ENCODE results near the gene AHCTF1. TPM values are rescaled to one million over a fixed set of nuclear protein-coding genes. Genes with fewer than 3 reads are reported as not detected.

The AHCTF1 gene
- total RNA-seq, 1 experiment from 2014 or later: 46.4 TPM

DNA sequence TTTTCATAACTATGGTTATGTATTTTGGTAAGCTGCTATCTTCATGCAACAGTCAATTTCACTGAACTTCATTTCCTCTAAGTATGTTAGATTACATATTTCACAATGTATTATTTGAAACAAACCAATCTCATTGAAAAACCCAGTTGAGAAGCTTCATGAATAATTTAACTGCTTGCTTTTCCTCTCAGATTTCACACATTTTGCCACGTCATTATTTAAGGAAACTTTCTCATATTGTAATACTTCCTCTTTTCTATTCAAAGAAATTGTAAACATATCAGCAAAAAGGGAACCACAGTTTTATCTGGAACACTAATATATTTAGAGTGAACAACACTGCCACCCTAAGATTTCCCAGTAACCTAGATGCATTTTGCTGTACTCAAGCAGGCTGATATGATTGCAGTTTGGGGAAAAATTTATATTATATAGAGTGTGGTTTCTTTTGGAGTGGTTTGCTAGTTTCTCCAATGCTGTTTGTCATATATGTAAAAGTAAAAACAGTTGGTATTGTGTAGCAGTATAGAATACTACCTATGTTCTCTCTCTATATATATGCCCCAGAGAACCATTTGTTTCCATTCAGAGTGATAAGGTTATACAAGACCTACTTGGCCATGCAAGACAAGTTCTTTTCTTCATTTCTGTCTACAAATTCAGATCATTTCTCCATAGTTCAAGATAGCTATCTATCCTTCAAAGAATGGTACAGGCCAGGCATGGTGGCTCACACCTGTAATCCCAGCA lies 28.4 kb upstream of the AHCTF1 start:
- no peaks in the 10 kb centered on the region for H3K27me3 Mint-ChIP-seq (ENCODE audit: low read depth)
- peaks cover 9% of the 10 kb centered on the region for H3K9me3 Mint-ChIP-seq
- ChIA-PET POLR2A (interaction anchor here (0.9 kb wide), 1 partner anchor 10 kb away, joined by 3 read pairs; no protein-coding TSS in a partner anchor), CTCF (interaction anchor here (2.6 kb wide), 1 partner anchor 12 kb away, joined by 8 read pairs; no protein-coding TSS in a partner anchor)
- peaks cover 59% of the 10 kb centered on the region for H3K36me3 Mint-ChIP-seq
- no peak overlapping the region for H3K4me3 Mint-ChIP-seq
- no peak overlapping the region for H3K27ac Mint-ChIP-seq
- TF ChIP-seq, protein P1, sequence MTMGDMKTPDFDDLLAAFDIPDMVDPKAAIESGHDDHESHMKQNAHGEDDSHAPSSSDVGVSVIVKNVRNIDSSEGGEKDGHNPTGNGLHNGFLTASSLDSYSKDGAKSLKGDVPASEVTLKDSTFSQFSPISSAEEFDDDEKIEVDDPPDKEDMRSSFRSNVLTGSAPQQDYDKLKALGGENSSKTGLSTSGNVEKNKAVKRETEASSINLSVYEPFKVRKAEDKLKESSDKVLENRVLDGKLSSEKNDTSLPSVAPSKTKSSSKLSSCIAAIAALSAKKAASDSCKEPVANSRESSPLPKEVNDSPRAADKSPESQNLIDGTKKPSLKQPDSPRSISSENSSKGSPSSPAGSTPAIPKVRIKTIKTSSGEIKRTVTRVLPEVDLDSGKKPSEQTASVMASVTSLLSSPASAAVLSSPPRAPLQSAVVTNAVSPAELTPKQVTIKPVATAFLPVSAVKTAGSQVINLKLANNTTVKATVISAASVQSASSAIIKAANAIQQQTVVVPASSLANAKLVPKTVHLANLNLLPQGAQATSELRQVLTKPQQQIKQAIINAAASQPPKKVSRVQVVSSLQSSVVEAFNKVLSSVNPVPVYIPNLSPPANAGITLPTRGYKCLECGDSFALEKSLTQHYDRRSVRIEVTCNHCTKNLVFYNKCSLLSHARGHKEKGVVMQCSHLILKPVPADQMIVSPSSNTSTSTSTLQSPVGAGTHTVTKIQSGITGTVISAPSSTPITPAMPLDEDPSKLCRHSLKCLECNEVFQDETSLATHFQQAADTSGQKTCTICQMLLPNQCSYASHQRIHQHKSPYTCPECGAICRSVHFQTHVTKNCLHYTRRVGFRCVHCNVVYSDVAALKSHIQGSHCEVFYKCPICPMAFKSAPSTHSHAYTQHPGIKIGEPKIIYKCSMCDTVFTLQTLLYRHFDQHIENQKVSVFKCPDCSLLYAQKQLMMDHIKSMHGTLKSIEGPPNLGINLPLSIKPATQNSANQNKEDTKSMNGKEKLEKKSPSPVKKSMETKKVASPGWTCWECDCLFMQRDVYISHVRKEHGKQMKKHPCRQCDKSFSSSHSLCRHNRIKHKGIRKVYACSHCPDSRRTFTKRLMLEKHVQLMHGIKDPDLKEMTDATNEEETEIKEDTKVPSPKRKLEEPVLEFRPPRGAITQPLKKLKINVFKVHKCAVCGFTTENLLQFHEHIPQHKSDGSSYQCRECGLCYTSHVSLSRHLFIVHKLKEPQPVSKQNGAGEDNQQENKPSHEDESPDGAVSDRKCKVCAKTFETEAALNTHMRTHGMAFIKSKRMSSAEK (CRISPR knock-in tag; IDR thresholded peaks at IDR 0.05; ENCODE audit: borderline replicate concordance): no peak
- TF ChIP-seq OVOL2 (CRISPR knock-in tag; IDR thresholded peaks at IDR 0.05; ENCODE audit: borderline replicate concordance) (no peak), CREB1 (CRISPR knock-in tag; IDR thresholded peaks at IDR 0.05) (no peak), ZNF219 (CRISPR knock-in tag; IDR thresholded peaks at IDR 0.05; ENCODE audit: borderline replicate concordance) (no peak), TP53 (CRISPR knock-in tag; IDR thresholded peaks at IDR 0.05) (no peak), ZNF232 (CRISPR knock-in tag; IDR thresholded peaks at IDR 0.05) (no peak), NR1H2 (CRISPR knock-in tag; IDR thresholded peaks at IDR 0.05) (no peak), ZNF671 (CRISPR knock-in tag; IDR thresholded peaks at IDR 0.05) (no peak), NFE2L1 (CRISPR knock-in tag; IDR thresholded peaks at IDR 0.05) (no peak), ZNF396 (CRISPR knock-in tag; IDR thresholded peaks at IDR 0.05; ENCODE audit: borderline replicate concordance) (no peak), GTF2I (CRISPR knock-in tag; conservative IDR thresholded peaks at IDR 0.05) (no peak)
- TF ChIP-seq, protein P2, sequence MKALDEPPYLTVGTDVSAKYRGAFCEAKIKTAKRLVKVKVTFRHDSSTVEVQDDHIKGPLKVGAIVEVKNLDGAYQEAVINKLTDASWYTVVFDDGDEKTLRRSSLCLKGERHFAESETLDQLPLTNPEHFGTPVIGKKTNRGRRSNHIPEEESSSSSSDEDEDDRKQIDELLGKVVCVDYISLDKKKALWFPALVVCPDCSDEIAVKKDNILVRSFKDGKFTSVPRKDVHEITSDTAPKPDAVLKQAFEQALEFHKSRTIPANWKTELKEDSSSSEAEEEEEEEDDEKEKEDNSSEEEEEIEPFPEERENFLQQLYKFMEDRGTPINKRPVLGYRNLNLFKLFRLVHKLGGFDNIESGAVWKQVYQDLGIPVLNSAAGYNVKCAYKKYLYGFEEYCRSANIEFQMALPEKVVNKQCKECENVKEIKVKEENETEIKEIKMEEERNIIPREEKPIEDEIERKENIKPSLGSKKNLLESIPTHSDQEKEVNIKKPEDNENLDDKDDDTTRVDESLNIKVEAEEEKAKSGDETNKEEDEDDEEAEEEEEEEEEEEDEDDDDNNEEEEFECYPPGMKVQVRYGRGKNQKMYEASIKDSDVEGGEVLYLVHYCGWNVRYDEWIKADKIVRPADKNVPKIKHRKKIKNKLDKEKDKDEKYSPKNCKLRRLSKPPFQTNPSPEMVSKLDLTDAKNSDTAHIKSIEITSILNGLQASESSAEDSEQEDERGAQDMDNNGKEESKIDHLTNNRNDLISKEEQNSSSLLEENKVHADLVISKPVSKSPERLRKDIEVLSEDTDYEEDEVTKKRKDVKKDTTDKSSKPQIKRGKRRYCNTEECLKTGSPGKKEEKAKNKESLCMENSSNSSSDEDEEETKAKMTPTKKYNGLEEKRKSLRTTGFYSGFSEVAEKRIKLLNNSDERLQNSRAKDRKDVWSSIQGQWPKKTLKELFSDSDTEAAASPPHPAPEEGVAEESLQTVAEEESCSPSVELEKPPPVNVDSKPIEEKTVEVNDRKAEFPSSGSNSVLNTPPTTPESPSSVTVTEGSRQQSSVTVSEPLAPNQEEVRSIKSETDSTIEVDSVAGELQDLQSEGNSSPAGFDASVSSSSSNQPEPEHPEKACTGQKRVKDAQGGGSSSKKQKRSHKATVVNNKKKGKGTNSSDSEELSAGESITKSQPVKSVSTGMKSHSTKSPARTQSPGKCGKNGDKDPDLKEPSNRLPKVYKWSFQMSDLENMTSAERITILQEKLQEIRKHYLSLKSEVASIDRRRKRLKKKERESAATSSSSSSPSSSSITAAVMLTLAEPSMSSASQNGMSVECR (CRISPR knock-in tag; IDR thresholded peaks at IDR 0.05; ENCODE audit: borderline replicate concordance): no peak
- TF ChIP-seq, protein P3, sequence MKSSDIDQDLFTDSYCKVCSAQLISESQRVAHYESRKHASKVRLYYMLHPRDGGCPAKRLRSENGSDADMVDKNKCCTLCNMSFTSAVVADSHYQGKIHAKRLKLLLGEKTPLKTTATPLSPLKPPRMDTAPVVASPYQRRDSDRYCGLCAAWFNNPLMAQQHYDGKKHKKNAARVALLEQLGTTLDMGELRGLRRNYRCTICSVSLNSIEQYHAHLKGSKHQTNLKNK (CRISPR knock-in tag; IDR thresholded peaks at IDR 0.05): no peak
- TF ChIP-seq, protein P4, sequence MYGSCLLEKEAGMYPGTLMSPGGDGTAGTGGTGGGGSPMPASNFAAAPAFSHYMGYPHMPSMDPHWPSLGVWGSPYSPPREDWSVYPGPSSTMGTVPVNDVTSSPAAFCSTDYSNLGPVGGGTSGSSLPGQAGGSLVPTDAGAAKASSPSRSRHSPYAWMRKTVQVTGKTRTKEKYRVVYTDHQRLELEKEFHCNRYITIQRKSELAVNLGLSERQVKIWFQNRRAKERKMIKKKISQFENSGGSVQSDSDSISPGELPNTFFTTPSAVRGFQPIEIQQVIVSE (CRISPR knock-in tag; IDR thresholded peaks at IDR 0.05; ENCODE audit: borderline replicate concordance): no peak
- TF ChIP-seq, protein P5, sequence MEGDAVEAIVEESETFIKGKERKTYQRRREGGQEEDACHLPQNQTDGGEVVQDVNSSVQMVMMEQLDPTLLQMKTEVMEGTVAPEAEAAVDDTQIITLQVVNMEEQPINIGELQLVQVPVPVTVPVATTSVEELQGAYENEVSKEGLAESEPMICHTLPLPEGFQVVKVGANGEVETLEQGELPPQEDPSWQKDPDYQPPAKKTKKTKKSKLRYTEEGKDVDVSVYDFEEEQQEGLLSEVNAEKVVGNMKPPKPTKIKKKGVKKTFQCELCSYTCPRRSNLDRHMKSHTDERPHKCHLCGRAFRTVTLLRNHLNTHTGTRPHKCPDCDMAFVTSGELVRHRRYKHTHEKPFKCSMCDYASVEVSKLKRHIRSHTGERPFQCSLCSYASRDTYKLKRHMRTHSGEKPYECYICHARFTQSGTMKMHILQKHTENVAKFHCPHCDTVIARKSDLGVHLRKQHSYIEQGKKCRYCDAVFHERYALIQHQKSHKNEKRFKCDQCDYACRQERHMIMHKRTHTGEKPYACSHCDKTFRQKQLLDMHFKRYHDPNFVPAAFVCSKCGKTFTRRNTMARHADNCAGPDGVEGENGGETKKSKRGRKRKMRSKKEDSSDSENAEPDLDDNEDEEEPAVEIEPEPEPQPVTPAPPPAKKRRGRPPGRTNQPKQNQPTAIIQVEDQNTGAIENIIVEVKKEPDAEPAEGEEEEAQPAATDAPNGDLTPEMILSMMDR (IDR thresholded peaks at IDR 0.05): no peak
- TF ChIP-seq, protein P6, sequence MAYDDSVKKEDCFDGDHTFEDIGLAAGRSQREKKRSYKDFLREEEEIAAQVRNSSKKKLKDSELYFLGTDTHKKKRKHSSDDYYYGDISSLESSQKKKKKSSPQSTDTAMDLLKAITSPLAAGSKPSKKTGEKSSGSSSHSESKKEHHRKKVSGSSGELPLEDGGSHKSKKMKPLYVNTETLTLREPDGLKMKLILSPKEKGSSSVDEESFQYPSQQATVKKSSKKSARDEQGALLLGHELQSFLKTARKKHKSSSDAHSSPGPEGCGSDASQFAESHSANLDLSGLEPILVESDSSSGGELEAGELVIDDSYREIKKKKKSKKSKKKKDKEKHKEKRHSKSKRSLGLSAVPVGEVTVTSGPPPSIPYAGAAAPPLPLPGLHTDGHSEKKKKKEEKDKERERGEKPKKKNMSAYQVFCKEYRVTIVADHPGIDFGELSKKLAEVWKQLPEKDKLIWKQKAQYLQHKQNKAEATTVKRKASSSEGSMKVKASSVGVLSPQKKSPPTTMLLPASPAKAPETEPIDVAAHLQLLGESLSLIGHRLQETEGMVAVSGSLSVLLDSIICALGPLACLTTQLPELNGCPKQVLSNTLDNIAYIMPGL (CRISPR knock-in tag; IDR thresholded peaks at IDR 0.05): no peak
- TF ChIP-seq, protein P7, sequence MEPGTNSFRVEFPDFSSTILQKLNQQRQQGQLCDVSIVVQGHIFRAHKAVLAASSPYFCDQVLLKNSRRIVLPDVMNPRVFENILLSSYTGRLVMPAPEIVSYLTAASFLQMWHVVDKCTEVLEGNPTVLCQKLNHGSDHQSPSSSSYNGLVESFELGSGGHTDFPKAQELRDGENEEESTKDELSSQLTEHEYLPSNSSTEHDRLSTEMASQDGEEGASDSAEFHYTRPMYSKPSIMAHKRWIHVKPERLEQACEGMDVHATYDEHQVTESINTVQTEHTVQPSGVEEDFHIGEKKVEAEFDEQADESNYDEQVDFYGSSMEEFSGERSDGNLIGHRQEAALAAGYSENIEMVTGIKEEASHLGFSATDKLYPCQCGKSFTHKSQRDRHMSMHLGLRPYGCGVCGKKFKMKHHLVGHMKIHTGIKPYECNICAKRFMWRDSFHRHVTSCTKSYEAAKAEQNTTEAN (CRISPR knock-in tag; IDR thresholded peaks at IDR 0.05): no peak
- DNase-seq (ENCODE audit: low spot score) (no peak), ATAC-seq (no peak)
- H3K4me1 Mint-ChIP-seq: no peaks in the 10 kb centered on the region

All from WTC11 (cell line).